ENCODE data around the gene CADM4.

DNA sequence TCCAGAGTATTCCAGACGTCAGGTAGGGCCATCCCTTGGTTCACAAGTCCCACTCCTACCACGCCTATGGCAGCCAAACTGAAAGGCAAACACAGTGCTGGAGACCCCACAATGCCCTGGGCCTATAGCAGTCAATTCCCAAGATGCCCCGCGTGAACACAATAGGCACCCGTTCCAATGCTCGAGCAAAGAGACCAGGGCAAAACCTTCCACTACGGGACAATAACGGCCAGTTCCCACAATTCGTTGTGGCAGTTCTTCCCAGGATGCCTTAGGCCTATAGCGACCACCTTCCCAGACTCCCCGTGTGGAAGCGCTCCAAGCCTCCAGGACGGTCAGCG, 20.8 kb downstream of the CADM4 start:
- TF ChIP-seq POLR2A (IDR thresholded peaks at IDR 0.05): no peak
- TF ChIP-seq, protein P1, sequence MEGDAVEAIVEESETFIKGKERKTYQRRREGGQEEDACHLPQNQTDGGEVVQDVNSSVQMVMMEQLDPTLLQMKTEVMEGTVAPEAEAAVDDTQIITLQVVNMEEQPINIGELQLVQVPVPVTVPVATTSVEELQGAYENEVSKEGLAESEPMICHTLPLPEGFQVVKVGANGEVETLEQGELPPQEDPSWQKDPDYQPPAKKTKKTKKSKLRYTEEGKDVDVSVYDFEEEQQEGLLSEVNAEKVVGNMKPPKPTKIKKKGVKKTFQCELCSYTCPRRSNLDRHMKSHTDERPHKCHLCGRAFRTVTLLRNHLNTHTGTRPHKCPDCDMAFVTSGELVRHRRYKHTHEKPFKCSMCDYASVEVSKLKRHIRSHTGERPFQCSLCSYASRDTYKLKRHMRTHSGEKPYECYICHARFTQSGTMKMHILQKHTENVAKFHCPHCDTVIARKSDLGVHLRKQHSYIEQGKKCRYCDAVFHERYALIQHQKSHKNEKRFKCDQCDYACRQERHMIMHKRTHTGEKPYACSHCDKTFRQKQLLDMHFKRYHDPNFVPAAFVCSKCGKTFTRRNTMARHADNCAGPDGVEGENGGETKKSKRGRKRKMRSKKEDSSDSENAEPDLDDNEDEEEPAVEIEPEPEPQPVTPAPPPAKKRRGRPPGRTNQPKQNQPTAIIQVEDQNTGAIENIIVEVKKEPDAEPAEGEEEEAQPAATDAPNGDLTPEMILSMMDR (IDR thresholded peaks at IDR 0.05): no peak
